Right renal cortex interstitium (tissue), 3 donors: ENCODE measurements around the gene CCDC3. TPM values are rescaled to one million over a fixed set of nuclear protein-coding genes. Genes with fewer than 3 reads are reported as not detected.
"Not testable (repeated sequence)": the region's sequence is repeated elsewhere in the genome, so short reads cannot be mapped to it uniquely, and the experiment has no call there.

ENCODE experiments used
- DNase-seq, 3 donors: peaks; one replicate each; pipeline ENCODE4 v3.0.0-alpha.2; 2013; ENCODE audit warnings: low read depth in 3 of 3, low spot score in 2 of 3
- polyA plus RNA-seq, 3 donors: library from polyadenylated mRNA; unstranded; fragments of 120-200 nt; gene quantifications; one replicate each; pipeline ENCODE4 v1.2.1, GENCODE V29; 2013; ENCODE audit not compliant: insufficient read length in 3 of 3

Gene CCDC3
- polyA plus RNA-seq, 3 donors, result 9.5 to 13.3 (median 10.0) TPM

DNA sequence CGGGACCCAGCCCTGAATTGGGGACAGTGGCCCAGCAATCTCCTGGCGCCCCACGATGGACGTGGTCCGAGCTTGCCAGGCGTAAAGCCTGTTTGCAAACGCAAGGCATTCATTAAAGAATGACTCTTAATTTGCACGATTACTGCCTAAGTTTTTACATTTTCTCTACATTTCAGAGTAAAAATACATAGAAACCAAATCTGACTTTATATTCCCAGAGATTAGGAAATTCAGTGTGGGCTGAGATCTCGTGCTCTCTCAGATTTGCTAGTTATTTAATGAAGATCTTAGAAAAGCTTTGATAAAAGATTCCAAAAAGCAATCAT is 337 bp upstream of the CCDC3 start:
- DNase-seq, result no peak

DNA sequence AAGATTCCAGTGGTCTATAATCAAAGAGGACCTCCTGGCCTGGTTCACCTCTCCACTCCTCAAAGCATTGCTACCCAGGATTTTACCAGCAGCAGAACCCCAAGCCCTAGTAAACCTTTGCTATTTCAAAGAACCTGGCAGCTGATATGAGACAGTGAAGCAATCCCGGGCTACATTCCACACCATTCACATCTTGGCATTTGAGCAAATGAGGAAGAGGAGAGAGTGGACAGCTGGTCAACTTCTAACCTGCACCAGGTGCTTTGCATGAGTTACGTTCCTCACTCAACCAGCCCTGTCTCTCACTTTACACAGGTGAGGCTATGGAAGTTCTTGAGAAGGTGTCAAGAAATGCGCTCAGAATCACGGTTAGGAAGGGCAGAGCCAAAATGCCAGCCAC is 1.1 kb downstream of the CCDC3 start:
- DNase-seq, result no peak

DNA sequence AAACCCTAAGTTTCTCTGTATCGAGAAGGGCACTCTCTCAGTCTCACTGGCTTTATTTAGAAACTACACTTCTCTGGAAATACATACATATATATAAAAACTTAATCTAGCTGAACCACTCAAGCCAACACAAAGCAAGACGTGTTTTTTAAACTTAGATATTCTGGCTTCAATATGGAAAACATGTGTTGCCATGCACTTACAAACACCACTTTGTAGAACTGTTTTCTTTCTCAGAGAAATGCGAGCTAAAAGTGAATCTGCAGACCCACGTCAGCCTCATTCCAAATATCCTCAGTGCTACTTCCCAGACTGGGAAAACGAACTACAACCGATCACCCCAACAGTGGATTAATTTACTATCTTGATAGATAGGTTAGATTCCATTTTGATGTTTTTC is 1.7 kb downstream of the CCDC3 start:
- DNase-seq, result no peak

DNA sequence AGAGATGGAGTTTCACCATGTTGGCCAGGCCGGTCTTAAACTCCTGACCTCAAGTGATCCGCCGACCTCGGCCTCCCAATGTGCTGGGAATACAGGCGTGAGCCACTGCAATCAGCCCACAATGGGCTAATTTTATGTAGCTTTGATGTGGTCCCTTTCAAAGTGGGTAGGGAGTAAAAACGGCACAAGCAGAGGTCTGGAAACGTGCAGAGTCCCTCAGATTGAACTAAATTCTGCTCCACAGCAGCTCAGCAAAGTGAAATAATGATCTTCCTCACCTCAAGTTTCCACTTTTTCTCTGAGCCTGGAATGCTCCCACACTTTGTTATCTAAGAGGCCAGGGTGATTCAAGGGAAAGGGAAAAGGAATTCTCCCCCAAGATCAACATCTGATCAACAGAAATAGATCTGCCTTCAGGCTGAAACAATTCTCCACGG is 6.1 kb downstream of the CCDC3 start:
- no peak for DNase-seq

DNA sequence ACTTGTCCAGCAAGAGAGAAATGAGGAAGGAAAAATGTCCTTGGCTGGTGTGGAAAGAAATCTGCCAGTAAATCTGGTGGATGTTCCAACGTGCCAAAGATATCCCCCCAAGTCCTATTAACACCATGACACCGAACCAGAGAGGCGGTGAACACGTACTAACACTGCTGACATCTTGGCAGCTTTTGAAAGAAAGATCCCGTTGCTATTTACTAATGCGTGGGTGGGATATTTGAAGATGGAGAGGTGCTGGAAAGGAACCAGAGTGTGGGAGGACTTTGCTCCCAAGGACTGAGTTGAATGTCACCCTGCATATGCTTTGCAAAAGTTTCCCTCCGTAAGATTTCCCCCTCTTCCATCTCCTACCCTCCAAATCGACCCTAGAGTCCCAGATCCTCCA is 7.9 kb downstream of the CCDC3 start:
- no peak for DNase-seq

DNA sequence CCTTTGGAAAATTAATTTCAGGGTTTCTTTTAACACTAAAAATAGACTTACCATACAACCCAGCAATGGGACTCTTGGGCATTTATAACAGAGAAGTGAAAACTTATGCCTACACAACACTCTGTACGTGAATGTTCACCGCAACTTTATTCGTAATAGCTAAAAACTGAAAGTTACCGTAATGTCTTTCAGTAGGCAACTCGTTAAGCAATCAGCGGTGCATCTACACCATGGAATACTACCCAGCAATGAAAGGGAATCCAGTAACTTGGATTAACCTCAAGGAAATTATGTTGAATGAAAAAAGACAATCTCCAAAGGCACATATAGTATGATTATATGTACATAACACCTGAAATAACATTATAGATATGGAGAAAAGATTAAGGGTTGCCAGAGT is 16.2 kb downstream of the CCDC3 start:
- DNase-seq, result no peak

DNA sequence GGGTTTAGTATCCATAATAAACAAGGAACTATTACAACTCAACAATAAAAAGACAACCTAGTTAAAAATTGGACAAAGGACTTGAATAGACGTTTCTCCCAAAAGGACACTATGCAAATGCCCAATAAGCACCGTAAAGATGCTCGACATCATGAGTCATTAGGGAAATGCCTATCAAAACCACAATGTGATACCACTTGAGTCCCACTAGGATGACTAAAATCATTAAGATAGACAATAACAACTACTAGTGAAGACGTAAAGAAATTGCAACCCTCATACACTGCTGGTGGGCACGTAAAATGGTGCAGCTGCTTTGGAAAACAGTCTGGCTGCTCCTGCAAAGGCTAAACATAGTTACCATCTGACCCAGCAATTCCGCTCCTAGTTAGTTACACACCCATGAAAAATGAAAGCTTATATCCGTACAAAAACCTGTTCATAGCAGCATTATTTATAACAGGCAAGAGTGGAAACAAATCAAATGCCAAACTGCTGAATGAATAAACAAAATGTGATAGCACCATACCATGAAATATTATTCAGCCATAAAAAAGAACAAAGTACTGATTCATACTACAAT is 17.3 kb downstream of the CCDC3 start:
- DNase-seq, result no peak

DNA sequence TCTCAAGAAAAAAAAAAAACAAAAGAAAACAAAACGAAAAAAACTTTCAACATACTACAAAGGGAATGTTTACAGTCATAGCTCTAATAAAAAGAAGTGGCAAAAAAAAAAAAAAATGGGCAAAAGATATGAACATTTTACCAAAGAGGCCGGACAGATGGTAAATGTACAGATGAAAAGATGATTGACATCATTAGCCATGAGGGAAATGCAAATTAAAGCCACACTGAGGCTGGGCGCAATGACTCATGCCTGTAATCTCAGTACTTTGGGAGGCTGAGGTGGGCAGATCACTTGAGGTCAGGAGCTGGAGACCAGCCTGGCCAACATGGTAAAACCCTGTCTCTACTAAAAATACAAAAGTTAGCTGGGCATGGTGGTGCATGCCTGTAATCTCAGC is 17.9 kb downstream of the CCDC3 start:
- not testable (repeated sequence) for DNase-seq

DNA sequence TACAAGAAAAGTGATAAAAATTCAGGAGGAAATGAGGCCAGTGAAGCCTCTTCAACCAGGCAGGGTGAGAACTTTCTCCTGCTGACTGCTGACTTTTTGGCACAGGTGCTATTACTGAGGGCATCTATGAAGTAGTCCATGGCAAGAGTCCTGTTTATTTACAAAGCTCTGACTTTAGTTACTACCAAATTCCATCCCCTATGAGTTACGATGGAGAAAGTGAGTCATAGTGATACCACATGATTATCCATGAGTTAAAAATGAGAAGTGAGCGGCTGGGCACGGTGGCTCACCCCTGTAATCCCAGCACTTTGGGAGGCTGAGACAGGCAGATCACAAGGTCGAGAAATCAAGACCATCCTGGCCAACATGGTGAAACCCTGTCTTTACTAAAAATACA is 19.9 kb downstream of the CCDC3 start:
- DNase-seq, result no peak

DNA sequence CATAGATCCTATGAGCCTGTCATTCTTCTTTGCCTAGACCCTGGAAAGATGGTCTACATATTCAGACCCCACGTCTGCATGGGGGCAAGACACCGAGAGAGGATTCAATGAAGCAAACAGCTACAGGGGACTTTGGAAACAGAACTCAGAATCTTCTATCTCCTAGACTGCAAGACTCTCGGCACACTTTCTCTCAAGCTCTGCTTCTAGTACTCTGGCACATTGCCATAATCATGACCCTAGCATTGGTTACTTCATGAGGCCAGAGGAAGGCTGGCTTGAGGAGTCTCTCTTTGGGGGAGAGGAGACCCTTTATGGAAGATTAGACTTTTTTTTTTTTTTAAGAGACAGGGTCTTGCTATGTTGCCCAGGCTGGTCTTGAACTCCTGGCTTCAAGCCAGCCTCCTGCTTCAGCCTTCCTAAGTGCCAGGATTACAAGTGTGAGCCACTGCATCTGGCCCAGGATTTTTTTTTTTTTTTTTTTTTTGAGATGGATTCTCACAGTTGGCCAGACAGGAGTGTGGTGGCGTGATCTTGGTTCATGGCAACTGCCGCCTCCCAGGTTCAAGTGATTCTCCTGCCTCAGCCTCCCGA is 20.7 kb downstream of the CCDC3 start:
- no peak for DNase-seq

DNA sequence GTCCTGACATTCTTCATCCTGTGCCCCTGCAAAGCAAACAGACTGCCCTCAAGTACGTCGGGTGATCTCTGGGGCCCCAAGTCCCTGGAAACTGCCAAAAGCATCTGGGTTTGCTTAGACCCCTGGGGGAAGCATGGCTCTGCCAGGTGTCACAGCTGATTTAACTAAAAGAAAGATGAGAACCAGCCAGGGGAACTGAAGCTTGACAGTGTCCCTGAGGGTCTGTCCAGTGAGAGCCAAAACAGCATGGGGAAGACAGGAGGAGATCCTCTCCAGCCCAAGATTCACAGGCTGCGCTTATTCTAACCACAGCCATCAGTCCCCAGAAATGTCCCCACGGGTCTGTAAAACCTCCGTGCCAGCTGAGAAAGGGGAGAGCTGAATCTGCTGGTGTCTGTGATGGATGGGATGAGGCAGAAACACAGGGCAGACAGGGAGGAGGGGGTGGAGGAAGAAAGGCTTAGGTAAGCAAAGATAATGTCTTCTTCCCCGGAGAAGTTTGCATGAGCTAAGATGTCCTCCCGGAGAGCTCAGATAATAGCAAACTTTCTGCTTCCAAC is 21.3 kb downstream of the CCDC3 start:
- DNase-seq, result no peak

DNA sequence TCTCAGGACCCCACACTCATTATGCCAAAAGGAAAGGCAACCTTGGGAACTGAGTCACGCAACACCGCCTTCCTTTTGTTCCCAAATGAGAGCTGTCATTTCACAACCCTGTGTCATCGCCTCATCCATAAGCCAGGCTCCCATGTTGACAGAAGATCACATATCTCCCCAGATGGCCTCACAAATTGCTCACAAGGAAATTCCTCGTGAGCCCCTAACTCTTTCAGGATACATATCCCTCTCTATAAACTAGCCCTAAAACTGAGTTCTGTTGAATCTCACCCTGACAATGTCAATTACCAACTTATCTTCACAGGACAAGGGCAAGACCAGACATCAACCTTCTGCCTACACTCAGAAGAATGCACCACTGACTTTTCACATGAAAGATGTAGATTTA is 22.6 kb downstream of the CCDC3 start:
- no peak for DNase-seq

DNA sequence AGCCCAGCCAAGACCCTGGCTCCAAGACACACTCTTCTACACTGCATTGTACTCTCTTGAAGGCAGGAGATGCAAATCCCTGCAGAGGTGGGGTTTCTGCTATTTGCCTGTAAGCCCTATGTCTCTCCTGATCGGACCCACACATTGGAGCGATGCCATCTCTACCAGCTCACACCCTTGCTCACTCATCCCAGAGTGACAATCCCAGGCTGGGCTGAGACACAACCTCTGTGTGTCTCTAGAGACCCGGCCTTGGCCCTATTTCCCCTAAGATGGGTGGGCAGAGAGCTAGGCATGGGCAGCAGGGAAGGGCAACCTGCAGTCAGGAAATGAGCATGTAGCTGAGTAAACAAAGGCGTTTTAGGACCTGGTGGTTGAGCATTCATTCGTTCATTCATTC is 25.6 kb downstream of the CCDC3 start:
- DNase-seq, result no peak

DNA sequence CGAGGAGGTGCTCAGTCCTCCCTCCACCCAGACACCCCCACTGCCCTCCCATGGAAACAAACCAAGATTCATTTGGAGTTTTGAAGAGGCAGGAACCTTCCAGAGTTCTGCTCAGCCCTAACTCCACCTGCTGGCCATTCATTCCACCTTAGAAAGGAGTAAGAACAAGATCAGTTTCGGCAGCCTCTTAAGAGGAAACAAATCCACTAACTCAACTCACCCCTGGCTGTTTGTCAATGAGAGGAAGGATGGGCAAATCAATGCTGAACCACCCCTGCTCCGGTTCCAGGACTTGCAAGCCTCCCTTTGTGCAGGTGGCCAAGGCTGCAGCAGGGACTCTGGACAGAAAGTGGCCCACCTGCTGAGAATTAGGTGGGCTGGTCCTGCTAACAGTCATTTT is 26.2 kb downstream of the CCDC3 start:
- DNase-seq, result no peak

DNA sequence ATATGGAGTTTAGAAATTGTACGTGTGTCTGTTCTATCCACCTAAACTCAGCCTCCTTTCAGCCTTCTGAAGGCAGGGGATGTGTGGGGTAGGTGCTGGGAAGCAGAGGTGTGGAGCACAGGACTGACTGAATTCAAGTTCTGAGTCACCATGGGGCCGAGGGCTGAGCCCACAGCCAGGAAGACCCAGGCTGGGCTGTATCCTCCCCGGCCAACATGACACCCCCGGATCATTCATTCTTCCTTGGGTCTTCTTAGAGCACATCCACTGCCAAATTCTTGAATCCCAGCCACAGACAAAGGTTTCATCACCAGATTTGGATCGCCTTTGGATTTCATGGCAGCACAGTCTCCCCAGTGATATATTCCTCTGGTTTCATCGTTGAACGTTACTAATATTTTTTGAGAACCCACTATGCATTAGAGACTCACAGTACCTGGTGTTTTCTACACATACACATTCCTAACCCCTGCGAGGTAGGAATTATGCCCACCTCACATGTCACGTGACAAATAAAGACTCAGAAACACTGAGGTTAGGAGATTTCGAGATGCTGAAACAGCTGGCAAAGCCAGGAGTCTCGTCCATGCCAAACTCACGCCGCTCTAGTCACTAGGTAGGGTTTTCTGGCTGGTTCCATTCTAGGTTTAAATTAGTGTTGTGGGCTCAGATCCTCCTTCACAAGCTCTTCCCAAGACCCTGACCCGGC is 26.9 kb downstream of the CCDC3 start:
- DNase-seq, result no peak

DNA sequence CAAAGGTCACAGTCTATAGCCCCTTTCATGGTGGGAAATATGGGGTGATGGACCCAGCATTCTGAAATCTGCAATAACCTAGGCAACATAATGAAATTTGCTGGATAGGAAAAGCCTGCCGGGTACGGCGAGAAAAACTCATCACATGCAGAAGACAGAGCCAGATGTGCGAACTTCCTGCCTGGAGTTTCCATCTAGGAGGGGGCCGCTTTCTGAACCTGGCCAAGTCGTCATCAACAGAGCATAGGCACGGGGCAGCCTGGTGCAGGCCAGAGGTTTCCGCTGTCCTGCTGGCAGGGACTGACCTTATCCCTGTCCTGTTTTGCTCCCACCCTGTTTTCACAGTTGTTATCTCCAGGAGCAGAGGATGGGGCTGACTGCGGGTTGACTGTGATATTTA is 27.4 kb downstream of the CCDC3 start:
- no peak for DNase-seq

DNA sequence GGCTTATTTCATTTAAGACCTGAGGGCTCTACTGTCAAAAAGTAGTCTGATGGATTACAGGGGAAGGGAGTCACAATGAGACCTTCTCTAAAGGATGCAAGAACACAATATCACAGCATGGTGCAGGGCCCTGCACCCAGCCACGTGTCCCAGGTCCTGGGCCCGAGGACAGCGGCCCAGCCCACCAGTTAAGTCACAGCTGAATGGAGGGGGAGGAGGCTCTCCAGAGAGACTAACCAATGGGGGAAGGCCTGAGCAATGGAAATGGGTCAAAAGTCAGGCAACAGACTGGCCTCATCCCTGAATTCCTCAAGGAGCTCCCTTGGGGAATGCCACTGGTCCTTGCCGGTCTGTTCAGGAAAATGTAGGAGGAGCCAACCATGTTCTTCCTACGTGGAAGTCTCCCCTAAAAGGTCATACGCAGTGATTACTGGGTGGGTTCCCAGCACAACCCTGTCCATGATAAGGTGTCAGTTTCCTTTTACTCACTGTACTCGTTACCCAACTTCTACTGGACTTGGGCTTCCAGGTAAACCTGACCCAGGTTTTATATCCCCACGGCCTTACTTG is 28.3 kb downstream of the CCDC3 start:
- no peak for DNase-seq

DNA sequence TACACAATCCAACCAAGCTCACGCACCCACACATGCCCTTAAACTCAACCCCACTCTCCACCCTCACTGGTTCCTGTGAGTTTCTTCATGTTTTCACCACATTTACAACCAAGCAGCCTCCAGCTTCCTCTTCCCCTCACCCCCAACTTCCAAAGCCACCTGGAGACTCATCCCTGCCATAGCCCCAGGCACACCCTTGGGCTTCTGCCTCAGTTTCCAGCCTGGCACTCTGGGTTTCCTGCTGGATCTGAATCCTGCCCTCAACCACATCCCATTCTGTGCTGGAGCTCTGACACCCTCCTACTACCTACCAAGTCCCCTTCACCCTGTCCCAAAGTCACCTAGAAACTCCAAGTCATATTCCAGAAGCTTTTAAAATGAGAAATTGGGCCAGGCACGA is 29.4 kb downstream of the CCDC3 start:
- no peak for DNase-seq

DNA sequence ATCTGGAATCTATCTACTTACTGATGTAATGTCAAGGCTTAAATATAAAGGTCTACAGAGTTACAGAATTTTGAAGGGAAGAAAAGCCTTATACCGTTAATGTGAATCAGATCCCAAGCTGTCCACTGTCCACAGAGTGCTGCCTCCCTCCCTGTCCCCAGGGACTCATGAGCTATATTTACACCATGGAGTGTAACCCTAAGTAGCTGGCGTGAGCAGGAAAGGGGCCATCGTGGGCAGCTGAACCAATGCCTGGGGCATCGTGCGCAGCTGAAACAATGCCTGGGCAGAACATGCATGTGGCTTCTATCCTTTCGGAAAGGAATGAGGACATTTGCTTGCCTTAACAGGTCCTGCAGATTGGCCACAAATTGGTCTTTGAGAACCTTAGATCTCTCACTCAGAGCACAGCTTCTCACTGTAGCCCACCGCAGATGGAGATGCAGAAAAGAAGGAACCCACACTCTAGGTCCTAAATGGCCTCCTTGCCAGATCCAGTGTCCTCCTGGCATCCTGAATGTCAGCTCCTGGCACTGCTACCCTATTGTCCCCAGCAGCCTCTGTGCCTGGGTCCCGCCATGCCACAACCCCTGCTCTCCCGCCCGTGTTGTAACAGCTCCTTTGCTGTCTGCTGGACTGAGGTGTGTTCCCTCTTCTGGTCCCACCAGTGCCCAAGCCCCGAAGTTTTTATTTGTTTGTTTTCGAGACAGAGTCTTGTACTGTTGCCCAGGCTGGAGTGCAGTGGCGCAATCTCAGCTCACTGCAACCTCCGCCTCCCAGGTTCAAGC is 30.3 kb downstream of the CCDC3 start:
- DNase-seq, result no peak

DNA sequence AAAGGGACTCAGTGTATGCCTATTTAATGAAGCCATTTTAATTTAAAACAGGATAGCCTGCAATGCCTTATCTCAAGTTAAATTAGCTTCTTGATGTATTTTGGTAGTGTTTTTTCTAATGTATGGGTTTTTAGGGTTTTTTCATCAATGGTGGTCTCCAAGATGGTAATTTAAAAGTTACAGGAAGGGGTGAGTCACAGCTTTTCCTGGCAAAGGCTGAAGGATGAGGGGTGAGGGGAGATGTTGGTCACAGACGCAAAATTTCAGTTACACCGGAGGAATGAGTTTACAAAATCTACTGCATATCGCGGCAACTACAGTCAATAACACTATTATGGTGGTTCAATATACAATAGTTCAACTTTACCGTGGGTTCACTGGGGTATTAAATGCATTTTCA is 31.6 kb downstream of the CCDC3 start:
- no peak for DNase-seq

DNA sequence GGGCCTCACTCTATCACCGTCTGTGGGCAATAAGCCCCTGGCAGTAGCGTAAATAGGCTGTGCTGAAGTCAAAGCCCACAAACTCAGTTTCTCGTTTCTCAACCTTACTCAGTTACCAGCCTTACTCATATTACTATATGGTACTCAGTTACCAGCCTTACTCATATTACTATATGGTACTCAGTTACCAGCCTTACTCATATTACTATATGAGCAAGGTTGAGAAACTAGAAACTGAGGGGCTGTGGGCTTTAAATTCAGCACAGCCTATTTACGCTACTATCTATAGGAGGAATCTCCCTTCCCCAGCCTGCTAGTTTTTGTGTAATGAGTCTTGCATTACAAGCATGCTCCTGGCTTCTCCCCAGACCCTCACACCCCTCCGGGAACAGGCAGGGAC is 35.4 kb downstream of the CCDC3 start:
- no peak for DNase-seq
